Cardiac septum (tissue), 1 donor: ENCODE data around the gene ATAD3B. TPM values are rescaled to one million over a fixed set of nuclear protein-coding genes. Genes with fewer than 3 reads are reported as not detected.
"Not testable (repeated sequence)": the region's sequence is repeated elsewhere in the genome, so short reads cannot be mapped to it uniquely, and the experiment has no call there.

Experiments used
- DNase-seq: peaks from one replicate; pipeline ENCODE4 v3.0.0-alpha.2; 2020; ENCODE audit warnings: low spot score
- intact Hi-C: fragments of 100-400 bp; cut with DNase I; formaldehyde crosslinking; loops from one replicate; pipeline ENCODE4 v1.14.0; 2022
- total RNA-seq: library from RNA; stranded (reverse); fragmentation: NEBNext Ultra II Directional; extraction: Animal tissue kit (Norgen Biotek cat#: 25700); gene quantifications from one replicate; pipeline ENCODE4 v1.2.1, GENCODE V29; 2021
- donor health status: DM: no; HTN: no; CAD: no.

ATAD3B gene
- total RNA-seq, 1 donor from 2014 or later: 13.7 TPM

- DNase-seq: no peak
- intact Hi-C loops: loop anchor here (5.0 kb wide), 1 partner anchor 45 kb away; the partner anchor contains the start of gene CCNL2
These were observed 29.3 kb upstream of the ATAD3B start for GRCh38 chr1:1442069-1442770.

GRCh38 chr1:1446631-1447030 lies 24.9 kb upstream of the ATAD3B start:
- DNase-seq, intact Hi-C loops: not testable (repeated sequence)

GRCh38 chr1:1449099-1449739 lies 22.3 kb upstream of the ATAD3B start, which contains the start of gene ATAD3C:
Gene ATAD3C (plus strand): TSS chr1:1449689. CDS start chr1:1450684, 995 bp downstream.
- DNase-seq: no peak
- intact Hi-C loops: no loop called here

DNA sequence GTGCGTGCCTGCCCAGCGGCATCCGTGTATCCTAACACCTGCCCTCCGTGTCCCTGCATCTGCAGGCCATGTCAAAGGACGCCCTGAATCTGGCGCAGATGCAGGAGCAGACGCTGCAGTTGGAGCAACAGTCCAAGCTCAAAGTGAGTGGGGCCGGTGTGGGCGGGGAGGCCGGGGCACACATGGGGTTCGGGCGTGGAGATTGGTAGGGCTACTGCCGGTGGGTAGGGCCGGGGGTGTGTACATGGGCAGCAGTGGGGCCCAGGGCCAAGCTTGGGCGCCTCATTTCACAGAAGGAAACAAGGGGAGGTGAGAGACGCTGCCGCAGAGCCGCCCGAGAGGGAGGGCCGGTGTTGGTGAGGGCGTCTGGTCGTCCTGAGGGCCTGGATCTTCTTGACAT lies 20.9 kb upstream of the ATAD3B start:
- intact Hi-C loops, DNase-seq: not testable (repeated sequence)

- intact Hi-C loops: no loop called here
- no peak for DNase-seq
These were observed 19.7 kb upstream of the ATAD3B start for GRCh38 chr1:1451696-1452364.

GRCh38 chr1:1452365-1452739 lies 19.2 kb upstream of the ATAD3B start:
- intact Hi-C loops, DNase-seq: not testable (repeated sequence)

- intact Hi-C loops: no loop called here
- DNase-seq: no peak
These were observed 18.7 kb upstream of the ATAD3B start for GRCh38 chr1:1452882-1453281.

DNA sequence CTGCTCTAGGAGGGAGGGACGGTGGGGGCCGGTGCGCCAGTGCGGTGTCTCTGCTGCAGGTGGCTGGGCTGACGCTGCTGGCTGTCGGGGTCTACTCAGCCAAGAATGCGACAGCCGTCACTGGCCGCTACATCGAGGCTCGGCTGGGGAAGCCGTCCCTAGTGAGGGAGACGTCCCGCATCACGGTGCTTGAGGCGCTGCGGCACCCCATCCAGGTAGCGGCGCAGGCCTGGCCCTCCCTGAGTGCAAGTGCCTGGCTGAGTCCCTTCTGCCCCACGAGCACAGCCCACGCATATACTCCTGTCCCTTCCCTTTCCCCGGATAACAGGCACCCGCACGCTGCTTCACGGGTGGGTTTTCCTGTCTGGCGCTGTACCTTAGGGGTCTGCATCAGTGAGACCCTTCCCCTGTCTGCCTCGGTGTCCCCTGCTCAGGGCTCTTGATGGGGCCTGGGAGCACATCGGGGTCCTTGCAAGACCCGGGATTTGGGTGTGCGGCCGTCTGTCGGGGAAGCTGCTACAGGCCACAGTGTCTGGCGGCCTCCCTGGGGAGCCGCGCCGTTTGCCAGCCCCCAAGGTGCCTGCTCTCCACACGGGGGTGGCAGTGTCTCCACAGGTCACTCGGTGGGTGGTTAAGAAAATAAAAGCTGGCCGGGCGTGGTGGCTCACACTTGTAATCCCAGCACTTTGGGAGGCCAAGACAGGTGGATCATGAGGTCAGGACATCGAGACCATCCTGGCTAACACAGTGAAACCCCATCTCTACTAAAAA lies 17.1 kb upstream of the ATAD3B start:
- DNase-seq, intact Hi-C loops: not testable (repeated sequence)

- no peak for DNase-seq
- intact Hi-C loops: no loop called here
These were observed 16.1 kb upstream of the ATAD3B start for GRCh38 chr1:1455366-1455884.

- intact Hi-C loops, DNase-seq: not testable (repeated sequence)
These were observed 15.6 kb upstream of the ATAD3B start for GRCh38 chr1:1455934-1456333.

DNA sequence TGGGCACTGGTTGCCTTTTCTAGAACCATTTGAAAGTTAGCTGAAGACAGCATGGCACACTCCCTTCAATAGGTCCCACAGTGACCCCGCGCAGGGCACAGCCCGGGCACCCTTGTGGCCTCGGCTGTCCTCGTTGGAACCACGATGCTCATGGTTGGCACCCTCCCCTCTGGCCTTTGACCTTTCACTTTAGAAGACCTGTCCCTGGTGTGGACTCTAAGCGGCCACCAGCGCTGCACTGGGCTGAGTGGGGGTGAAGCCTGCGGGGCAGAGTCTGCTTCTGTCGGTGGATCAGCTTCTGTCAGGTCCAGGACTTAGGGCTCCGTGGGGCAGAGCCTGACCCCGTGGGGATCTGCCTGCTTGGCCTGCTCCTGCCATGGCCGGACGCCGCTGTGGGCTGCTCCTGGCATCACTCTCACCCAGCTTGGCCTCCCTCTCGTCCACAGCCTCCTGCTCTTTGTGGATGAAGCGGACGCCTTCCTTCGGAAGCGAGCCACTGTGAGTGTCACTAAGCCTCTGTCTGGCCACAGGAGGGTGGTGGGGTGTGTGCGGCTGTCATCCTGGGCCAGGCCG lies 14.8 kb upstream of the ATAD3B start:
- DNase-seq, intact Hi-C loops: not testable (repeated sequence)

DNA sequence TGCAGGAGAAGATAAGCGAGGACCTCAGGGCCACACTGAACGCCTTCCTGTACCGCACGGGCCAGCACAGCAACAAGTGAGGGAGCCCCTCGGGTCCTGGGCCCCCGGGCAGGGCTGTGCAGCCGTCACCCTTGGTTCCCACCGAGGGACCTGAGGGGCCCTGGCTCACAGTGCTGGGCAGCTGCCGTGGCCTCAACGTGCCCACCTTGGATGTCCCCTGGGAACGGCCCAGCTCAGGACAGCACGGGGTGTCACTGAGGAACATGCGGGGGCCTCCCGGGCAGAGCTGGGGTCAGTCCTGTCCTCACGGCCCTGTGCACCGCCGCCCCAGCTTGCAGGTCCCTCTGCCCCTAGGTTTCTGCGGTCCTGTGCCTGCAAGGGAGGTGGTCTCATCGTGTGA lies 12.4 kb upstream of the ATAD3B start:
- DNase-seq, intact Hi-C loops: not testable (repeated sequence)

DNA sequence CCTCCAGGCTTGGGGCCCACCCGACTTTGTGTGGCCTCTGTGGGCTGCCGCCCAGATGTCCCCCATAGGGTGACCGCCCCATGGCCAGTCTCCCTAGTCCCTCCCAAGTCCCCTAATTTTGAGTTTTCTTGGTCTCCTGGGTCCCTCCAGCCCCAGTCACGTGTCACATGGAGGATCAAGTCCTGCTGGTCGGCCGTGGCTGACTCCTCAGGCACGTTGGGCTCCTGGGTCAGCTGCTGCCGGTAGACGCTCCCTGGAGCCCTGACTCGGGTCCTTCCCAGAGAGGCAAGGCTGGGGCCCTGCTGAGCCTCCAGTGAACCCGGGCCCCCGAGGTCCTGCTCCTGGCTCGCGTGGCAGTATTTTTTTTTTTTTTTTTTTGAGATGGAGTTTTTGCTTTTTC lies 11.9 kb upstream of the ATAD3B start:
- DNase-seq, intact Hi-C loops: not testable (repeated sequence)

DNA sequence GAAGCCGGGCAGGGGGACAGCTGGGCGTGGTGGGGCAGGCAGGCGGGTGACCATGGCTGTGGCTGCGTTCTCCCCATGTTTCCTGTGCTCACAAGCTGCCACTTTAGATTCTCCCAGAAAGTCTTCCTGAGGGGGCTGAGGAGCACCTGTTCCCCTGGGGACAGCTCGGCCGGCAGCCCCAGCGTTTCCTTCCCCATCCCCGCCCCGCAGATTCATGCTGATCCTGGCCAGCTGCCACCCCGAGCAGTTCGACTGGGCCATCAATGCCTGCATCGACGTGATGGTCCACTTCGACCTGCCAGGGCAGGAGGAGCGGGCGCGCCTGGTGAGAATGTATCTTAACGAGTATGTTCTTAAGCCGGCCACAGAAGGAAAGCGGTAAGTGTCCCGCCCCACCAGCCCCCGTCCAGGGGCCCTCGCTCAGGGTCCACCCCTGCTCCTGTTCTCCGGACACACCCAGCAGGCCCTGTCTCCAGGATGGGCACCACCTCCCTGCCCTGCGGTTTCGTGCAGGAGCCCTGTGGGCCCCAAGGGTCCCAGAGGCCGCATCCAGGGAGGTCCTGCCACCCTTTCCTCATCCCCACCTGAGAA lies 10.9 kb upstream of the ATAD3B start:
- intact Hi-C loops: no loop called here
- DNase-seq: no peak

DNA sequence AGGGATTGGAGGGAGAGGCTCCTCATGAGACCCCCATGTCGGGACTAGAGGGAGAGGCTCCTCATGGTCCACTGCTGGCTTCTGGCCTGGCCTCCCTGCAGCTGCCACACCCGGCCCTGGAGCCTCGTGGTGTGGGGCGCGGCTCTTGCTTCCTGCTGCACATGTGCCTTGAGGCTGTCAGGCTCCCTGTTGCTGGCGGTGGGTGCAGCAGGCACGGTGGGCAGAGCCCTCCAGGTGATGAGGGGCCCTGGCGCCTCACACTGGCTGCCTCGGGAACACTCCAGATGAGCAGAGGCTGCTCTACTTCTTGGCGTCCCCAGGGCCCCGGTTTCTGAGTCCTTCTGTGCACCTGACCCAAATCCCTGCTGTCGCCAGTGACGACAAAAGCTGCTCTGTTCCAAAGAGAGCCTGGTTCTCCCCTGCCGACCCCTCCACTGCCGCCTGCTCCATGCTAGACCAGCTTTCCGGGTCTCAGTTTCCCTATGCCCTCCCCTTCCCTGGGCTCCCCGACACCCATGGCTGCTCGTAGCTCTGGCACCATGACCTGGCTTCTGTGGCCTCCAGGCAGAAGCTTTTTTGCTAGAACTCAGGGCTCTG lies 9.7 kb upstream of the ATAD3B start:
- DNase-seq: no peak
- intact Hi-C loops: no loop called here

GRCh38 chr1:1462318-1462966 lies 9.1 kb upstream of the ATAD3B start:
- intact Hi-C loops: no loop called here
- no peak for DNase-seq

- DNase-seq: no peak
- intact Hi-C loops: no loop called here
These were observed 8.3 kb upstream of the ATAD3B start for GRCh38 chr1:1463312-1463711.
